BE2C (cell line): ENCODE results near the gene TTL.

Experiments
- DNase-seq: peaks from one replicate; pipeline ENCODE4 v3.0.0-alpha.2; 2020
- H3K27me3 ChIP-seq: fragments of 250-450 bp; sonication (Bioruptor Pico); 2 replicates; pipeline ENCODE4 v1.5.1; 2020; ENCODE audit warnings: mild to moderate bottlenecking
- H3K36me3 ChIP-seq: fragments of 250-450 bp; sonication (Bioruptor Pico); 2 replicates; pipeline ENCODE4 v1.5.1; 2020; ENCODE audit warnings: mild to moderate bottlenecking
- H3K4me1 ChIP-seq: fragments of 250-450 bp; sonication (Bioruptor Pico); 2 replicates; pipeline ENCODE4 v1.5.1; 2020
- H3K4me3 ChIP-seq: 2 replicates; pipeline ENCODE4 v1.5.1; 2011; ENCODE audit warnings: low read depth, low read length
- H3K9me3 ChIP-seq: fragments of 250-450 bp; sonication (Bioruptor Pico); 2 replicates; pipeline ENCODE4 v1.5.1; 2020
- TF ChIP-seq, protein P1 (sequence below): IDR thresholded peaks from 2 replicates; pipeline ENCODE4 v1.5.1; 2012; ENCODE audit warnings: mild to moderate bottlenecking, low read depth, low read length

TTL gene

DNA sequence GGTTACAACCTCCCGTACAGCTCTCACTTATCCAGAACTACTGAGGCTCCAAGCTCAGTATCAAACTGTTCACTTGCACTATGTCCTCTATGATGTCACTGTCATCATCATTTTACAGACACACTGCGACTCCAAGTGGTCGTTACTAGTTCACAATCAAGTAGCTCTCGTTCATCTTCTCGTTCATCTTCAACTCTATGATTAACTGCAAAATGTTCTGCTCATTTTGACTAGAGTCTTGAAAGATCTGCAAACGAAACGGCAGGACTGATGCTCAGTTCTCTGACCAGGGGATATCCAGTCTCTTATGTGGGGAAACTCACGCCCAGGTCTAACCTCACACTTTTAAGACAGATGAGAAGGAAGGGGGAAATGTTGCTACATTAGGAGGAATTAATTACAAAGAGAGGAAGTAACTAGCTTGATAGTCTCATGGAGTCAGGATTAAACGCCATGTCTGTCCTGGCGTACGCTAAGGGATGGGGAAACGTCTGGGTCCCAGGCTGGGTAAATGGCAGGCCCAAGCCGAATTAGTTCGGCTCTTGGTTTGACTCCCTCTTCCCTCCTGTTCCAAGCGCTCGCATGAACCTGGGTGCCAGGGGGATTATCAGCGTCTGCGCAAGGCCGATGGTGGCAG is 101.7 kb downstream of the TTL start:
- H3K4me3 ChIP-seq, result peak overlapping the region; percentile 83

DNA sequence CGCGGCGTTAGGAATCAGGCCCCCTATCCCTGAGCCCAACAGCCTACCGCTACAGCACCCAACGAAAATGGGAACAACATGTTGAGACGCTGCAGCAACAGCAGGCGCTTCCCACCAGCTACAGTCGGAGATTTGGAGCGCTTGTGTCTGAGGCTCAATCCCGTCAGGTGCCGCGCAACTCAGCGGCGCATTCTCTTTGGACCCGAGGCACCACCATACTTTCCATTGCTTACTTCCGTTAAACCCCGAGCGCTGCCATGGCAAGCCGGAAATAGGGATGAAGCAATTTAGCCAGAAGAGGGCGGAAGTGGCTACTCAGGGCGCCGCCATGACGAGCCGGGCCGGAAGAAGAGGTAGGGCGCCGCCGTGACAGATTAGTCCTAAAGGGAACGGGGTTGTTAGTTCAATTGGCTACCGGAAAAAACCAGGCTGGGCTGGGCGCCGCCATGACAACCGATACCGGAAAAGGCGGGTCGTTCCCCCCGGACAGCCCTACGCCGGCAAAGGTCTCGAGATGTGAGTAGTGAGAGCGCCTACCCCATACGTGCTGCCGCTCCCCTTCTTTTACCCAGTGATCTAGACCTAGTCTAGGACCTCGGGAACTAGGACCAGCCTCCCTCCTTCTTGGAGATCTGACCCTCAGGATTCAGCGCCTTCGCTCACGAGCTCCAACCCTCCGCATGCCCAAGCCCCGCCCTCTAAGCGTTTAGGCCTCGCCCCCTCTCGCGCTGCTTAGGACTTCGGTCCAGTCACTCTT is 102.4 kb downstream of the TTL start, which contains the start of gene CHCHD5:
Gene CHCHD5, plus strand, starts transcription at position 476 of the 757 bp plus-strand sequence. Its CDS starts 39 bp downstream, at position 515.
- H3K4me1 ChIP-seq, result no peaks in the 10 kb centered on the region
- H3K27me3 ChIP-seq, result no peaks in the 10 kb centered on the region
- H3K9me3 ChIP-seq, result no peaks in the 10 kb centered on the region
- no peaks in the 10 kb centered on the region for H3K36me3 ChIP-seq
- peak; percentile 86 for DNase-seq
- TF ChIP-seq, protein P1, sequence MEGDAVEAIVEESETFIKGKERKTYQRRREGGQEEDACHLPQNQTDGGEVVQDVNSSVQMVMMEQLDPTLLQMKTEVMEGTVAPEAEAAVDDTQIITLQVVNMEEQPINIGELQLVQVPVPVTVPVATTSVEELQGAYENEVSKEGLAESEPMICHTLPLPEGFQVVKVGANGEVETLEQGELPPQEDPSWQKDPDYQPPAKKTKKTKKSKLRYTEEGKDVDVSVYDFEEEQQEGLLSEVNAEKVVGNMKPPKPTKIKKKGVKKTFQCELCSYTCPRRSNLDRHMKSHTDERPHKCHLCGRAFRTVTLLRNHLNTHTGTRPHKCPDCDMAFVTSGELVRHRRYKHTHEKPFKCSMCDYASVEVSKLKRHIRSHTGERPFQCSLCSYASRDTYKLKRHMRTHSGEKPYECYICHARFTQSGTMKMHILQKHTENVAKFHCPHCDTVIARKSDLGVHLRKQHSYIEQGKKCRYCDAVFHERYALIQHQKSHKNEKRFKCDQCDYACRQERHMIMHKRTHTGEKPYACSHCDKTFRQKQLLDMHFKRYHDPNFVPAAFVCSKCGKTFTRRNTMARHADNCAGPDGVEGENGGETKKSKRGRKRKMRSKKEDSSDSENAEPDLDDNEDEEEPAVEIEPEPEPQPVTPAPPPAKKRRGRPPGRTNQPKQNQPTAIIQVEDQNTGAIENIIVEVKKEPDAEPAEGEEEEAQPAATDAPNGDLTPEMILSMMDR, result no peak
- H3K4me3 ChIP-seq, result peak within 1 kb of the TSS; percentile 83

More for the DNA sequence above, 101.7 kb downstream of the TTL start:
- Histone ChIP-seq H3K36me3 (no peaks in the 10 kb centered on the region), H3K4me1 (no peaks in the 10 kb centered on the region), H3K9me3 (no peaks in the 10 kb centered on the region), H3K27me3 (no peaks in the 10 kb centered on the region)
- no peak for DNase-seq
- TF ChIP-seq, protein P1, result peak; percentile 30

DNA sequence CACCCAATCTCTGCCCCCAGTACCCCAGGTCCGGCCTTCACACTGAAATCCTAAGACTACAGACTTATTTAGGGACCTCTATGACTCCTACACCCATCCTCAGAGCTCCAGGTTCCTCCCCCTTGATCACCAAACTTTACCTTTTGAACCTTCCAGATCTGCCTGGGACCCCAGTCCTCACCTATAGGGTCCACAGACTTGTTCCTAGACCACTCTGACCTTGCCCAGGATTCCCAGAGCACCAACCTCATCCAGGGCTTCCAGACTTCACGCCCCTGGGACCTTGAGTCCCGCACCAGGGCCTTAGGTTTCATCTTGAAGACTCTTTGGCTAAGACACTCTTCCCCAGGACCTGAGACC is 102.9 kb downstream of the TTL start:
- DNase-seq, result no peak
- H3K36me3 ChIP-seq, result no peaks in the 10 kb centered on the region
- no peaks in the 10 kb centered on the region for H3K27me3 ChIP-seq
- peak overlapping the region; percentile 83 for H3K4me3 ChIP-seq
- no peaks in the 10 kb centered on the region for H3K9me3 ChIP-seq
- TF ChIP-seq, protein P1, result no peak
- no peaks in the 10 kb centered on the region for H3K4me1 ChIP-seq

DNA sequence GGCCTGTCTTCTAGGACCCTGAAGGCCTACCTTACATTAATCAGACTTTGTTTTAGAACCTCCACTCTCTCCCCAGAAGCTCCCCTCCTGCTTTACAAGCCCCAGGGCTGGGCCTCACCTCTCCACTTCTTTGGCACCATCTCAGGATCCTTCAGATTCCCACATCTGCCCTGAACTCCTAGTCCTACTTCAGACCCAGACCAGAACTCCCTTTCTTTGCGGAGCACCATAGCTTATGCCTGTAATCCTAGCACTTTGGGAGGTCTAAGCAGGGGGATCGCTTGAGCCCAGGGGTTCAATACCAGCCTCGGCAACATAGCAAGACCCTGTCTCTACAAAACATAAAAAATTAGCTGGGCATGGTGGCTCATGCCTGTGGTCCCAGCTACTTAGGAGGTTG is 103.4 kb downstream of the TTL start:
- Histone ChIP-seq H3K4me1 (no peaks in the 10 kb centered on the region), H3K4me3 (peak overlapping the region; percentile 83), H3K27me3 (no peaks in the 10 kb centered on the region), H3K9me3 (no peaks in the 10 kb centered on the region), H3K36me3 (no peaks in the 10 kb centered on the region)
- TF ChIP-seq, protein P1, result no peak
- DNase-seq, result no peak

DNA sequence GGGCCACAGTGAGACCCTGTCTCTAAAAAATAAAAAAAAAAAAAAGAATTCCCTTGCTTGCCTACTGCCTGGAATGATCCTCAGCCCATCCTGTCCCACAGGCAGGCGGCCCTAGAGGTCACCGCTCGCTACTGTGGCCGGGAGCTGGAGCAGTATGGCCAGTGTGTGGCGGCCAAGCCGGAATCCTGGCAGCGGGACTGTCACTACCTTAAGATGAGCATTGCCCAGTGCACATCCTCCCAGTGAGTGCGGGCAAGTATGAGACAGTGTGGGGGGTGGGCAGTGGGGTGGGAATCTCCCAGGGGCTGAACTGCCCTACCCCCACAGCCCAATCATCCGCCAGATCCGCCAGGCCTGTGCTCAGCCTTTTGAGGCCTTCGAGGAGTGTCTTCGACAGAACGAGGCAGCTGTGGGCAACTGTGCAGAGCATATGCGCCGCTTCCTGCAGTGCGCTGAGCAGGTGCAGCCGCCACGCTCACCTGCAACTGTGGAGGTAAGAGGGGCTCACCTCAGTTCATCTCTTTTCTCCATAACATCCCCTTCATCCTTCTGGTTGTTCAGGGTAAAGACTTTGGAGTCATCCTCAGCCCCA is 104.0 kb downstream of the TTL start:
- Histone ChIP-seq H3K4me3 (no peak overlapping the region), H3K9me3 (no peaks in the 10 kb centered on the region), H3K4me1 (no peaks in the 10 kb centered on the region), H3K36me3 (no peaks in the 10 kb centered on the region), H3K27me3 (no peaks in the 10 kb centered on the region)
- TF ChIP-seq, protein P1, result no peak
- no peak for DNase-seq

DNA sequence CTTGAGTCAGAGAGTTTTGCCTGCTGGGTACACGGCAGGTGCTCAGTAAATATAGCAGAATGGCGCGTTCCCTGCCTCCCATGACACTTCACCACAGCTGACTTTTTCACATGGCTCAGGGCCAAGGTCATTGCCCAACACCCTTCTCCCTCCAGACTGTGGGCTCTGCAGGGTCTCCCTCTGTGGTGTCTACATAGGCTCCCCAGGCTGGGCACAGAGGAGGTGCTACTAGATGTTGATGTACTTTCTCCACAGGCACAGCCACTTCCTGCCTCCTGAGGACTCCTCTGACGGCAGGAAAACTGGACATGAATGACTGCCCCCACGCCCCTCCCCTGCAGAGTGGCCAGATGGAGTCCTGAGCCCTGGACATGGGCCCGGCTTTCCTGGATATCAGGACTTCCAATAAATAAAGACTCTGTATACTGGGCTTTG is 106.7 kb downstream of the TTL start:
- DNase-seq, result no peak
- Histone ChIP-seq H3K4me1 (no peaks in the 10 kb centered on the region), H3K36me3 (no peaks in the 10 kb centered on the region), H3K27me3 (no peaks in the 10 kb centered on the region), H3K4me3 (no peak overlapping the region), H3K9me3 (no peaks in the 10 kb centered on the region)
- TF ChIP-seq, protein P1, result no peak
